Amniotic epithelial cell (primary cell): Measurements from ENCODE around the gene RYR1.

ENCODE experiments used
- DNase-seq: peaks from one replicate; pipeline ENCODE4 v3.0.0-alpha.2; 2010; ENCODE audit warnings: low read depth

The RYR1 gene

DNA sequence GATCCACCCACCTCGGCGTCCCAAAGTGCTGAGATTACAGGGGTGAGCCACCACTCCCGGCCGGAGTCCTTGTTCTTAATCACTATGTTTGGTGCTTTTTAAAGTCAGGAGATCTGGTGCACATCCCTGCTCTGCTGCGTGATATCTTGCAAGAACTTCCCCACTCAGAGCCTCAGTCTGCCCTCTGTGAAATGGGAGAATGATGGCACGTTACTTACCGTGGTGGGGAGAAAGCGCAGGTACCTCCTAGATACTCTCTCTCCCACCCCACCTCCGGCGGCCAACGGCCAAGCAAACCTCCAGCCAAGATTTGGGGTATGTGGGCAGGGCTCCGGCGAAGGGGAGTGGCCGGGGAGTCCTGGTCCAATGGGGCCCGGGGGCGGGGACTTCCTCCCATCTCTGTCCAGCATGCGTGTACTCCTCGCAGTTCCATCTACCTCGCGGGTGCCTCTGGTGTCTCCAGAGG lies at the start of gene RYR1:
Gene RYR1, plus strand, starts transcription at position 424 of the 466 bp plus-strand sequence. CDS start 139 bp downstream, outside the sequence.
- no peak for DNase-seq

DNA sequence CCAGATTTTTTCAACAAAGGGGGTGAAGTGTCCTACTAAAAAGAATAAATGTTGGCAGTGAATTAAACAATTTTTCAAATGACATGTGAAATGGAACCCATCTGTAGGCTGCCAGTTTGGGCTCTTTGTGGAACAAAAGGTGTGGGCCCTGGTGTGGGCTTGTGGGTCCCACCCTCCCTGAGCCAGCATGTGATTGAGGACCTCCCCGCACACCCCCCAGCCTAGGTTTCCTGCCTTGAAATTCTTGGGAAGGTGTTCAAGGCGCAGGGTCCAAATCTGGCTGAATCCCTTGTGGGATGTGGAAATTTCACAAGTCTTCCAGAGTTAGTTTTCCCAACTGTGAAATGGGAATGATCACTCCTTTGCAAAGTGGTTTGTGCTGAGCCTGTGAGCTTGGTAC lies 49.7 kb upstream of the RYR1 start:
- DNase-seq, result no peak

DNA sequence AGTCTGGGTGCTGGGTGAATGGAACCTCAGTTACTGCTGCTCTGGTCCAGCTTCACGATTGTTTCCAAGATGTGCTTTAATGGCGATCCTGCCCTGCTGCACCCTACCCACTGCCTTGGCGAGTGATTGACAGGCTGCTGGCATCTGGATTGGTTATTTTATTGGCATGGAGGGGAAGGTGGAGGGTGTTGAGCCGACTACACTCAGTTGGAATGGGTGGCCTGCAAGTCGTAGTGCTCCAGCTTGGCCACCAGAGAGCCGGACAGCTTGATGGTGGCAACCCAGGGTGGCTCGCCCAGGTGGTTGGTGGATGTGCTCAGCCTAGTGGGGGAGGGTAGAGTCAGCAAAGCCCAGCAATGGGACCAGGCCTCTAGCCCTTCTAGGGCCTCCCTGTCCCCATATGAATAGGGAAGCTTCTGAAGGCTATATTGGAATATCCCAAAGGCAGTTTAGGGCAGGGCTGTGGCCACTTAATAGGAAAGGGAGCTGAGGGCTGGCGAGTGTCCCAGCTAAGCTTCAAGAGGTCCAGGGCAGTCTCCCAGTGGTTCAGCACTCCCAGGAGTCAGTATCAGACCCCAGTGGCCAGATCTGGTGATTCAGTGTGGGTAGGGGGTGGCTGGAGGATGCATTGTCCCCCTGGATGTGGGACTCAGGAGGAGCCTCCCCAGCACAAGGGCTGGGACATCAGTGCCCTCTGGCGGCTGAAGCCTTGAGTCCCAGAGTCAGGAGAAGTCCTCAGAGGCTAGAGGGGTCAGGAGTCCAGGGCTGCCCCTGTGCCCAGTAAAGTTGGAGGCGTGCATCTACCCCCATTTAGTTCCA lies 49.1 kb upstream of the RYR1 start:
- DNase-seq, result peak; percentile 25

DNA sequence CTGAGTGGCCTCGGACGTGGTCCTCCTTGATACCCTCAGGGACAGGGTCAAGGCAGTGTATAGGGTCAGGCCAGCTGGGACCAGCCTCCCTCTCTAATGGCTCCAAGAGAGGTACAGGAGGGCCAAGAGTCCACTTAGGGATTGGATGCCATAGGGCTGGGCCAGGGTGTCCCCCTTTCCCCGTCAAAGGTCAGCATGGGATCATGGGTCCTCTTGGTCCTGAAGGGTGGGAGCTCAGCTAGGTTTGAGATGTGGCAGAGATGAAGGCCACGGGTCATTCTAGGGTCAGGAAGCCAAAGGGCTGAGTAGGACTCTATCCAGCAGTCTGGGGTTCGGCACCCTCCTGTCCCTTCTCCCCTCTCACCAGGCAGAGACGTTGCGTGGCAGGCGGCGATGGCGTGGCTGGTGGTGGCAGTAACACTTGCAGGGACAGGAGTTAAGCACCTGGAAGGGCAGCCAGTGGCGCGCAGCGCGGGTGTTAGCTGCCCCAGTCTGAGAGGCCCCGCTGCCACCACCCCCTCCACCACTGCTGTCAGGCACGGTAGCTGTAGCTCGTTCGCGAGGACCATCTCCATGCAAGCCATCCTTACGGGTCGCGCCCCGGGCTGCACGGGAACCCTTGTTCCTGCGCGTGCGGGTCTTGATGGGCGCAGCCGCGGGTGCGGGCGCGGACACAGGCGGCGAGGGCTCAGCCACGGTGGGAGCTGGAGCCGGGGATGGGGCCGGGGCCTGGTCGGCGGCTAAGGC lies 48.3 kb upstream of the RYR1 start:
- no peak for DNase-seq

DNA sequence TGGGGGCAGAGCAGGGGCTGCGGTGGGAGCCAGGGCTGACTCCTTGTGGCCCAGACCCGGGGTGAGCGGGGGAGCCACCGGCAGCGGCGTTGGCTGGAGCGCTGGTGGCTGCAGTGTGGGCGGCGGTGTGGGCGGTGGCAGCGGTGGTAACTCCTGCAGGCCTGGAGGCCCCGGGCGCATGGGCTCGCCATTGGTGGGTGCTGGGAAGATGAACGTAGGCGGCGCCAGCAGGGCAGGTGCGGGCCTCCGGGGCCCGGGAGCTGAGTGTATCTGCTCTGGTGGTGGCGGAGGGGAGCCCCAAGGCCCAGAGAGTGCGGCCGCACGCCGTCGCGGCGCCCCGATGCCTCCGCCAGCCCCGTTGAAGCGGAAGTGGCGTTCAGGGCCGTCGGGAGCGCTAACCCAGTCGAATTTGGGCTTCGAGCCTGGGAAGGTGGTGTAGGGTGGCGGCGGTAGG lies 47.7 kb upstream of the RYR1 start:
- no peak for DNase-seq

DNA sequence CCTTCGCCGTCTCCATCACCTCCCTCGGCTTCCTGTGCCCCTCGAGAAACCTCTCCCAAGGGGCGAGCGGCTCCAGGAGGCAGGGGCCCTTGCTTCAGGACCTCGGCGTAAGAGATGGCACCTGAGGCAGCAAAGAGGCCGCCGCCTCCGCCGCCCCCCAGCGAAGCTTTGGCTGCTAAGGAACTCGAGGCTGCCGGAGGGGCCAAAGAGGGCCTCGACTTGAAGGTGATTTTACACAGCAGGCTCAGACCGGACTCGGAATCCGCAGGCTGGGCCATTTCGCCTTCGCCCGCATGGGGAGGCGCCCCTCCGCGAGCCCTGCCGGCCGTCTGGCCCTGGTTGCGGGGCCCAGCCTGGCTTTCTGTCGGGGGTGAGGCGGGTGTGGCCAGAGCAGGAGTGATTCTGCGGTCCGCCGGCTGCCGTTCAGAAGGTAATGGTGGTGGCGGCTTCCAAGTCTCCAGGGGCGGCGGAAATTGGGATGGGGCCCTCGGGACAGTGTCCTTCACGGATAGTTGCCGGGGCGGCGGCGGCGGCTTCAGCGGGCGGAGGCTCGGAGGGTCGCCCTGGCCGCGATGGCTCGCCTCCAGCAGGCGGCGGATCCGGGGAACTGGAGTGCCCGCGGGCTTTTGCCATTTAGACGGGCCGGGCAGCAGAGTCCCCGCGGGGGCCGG lies 47.1 kb upstream of the RYR1 start:
- DNase-seq, result no peak

DNA sequence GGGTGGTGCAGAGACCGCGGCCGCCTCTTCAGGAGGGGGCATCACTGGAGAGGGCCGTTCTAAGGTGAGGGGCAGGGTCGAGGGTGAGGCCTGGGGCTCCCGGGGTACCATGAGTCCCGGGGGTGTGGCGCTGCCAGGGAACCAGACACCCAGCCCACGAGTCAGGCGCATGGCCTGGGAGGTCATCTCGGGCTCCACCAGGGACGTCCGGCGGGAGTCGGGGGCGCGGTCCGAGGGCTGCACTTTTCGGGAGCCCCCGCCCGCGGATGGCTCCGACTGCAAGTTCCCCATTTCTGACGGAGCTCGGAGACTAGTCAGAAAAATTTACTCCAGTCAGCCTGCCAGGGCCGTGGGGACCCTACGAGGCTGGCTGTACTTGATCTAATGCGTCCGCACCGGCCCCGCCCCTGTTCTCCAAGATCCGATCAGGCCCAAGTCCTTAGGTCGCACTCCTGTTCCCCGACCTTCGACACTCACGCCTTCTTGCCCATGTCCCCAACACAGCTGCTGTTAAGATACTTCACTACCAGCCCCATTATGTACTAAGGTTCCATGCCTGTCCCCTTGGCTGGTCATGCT lies 46.4 kb upstream of the RYR1 start:
- DNase-seq, result no peak

DNA sequence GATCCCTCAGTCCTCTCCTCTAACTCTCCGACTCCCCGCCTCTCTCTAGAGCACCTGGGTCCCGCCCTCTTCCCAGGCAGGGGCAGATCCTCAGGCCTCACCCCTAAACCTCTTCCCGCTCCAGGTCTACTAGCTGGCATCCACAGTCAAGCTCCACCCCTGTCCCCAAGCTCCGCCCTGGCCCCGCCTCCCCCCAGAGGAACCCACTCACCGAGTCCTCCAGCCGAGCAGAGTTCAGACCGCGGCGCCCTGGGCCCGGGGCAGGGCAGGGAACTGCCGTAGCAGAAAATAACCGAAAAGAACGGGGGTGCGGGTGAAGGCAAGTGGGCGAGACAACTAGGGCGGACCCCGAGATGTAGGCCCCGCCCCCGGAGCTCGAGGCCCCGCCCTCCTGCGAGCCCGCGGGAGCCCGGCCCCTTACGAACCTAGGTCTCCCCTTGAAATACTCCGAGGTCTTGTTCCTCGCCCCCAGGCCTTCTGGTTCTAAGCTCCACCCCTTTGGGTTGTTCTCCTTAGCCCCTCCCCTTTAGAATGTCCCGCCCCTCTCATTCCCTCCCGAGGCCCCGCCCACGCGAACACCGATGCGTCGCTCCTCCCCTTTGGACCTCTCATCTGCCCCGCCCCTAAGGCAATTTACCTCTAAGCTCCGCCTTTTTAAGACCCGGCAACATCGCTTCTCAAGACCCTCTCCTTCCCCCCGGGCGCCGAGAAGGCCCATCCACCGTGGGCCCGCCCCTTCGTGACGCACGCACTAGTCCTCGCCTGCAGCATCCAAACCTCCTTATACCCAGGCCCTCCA lies 45.7 kb upstream of the RYR1 start, which contains the start of gene GGN:
Gene GGN, minus strand, starts transcription at position 485 of the 799 bp plus-strand sequence. CDS start 773 bp downstream, outside the sequence.
- peak; percentile 89 for DNase-seq

DNA sequence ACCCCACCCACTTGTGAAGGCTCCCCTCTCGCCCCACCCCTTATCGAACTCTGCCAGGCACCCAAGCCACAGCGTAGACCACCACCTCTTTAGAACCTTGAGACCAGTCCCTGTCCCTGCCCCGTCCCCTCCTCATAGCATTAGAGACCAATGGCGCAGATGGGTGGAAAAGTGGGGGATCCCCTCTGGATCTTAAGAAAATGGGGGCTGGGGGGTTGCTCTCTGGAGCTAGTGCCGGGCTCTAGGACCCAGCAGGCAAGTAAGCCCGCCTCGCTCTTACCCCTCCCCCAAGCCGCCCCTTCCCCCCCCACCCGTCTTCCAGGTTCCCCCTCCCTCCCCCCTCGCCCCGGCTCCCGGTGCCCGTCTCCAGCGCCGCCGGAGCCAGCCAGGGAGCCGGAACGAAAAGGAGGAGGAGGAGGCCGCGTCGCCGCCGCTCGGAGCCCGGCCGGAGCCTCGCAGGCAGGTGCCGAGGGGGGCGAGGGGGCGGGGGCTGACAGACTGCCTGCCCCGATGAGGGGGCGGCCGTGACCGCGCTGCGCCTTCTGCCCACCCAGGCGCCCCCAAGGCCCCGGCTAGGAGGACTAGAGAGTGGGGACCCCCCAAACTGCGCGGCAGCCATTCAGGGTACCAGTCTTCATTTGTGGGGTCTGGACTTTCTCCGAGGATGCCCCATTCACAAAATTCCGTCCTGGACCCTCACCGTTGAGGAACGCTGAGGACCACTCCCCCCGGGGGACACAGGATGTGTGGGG lies 45.0 kb upstream of the RYR1 start, which contains the start of gene SPRED3:
Gene SPRED3, plus strand, starts transcription at position 349 of the 752 bp plus-strand sequence. CDS start 1,606 bp downstream, outside the sequence.
- peak; percentile 68 for DNase-seq

DNA sequence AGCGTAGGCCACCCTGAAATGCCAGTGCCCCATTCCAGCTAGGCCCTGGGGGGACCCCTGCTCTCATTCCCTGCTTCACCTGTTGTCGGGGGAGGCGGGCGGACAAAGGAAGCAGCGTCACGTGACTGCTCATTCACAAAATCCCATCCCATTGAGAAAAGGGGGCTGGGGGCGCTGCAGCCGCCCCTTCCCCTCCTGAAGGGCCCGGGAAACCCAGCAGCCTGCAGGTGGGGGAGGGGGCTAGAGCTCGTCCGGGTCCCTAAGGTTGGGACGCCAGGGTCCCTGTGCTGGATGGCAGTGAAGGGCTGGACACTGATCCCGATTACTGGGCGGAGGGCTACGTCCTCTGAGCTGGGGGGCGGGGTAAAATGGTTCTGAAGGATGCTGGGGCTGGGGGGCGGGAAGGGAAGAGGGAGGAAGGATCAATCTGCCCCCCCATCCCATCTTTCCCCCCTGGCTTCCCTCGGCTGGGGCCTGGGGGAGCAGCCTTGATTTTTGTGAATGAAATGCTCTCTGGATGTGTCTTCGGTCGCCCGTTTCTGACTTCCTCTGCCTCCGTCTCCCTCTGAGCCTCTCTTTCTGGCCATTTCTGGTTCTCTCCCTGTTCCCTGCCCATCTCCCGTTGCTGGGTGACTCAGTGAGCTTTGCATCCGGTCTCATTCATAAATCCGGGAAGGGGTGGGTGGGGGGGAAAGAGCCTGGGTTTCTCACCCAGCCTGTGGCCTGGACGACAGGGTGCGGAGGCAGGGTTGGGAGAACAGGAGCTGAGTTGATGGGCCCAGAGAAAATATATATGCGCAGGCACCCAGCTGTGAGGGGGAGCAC lies 44.2 kb upstream of the RYR1 start:
- DNase-seq, result peak; percentile 68

DNA sequence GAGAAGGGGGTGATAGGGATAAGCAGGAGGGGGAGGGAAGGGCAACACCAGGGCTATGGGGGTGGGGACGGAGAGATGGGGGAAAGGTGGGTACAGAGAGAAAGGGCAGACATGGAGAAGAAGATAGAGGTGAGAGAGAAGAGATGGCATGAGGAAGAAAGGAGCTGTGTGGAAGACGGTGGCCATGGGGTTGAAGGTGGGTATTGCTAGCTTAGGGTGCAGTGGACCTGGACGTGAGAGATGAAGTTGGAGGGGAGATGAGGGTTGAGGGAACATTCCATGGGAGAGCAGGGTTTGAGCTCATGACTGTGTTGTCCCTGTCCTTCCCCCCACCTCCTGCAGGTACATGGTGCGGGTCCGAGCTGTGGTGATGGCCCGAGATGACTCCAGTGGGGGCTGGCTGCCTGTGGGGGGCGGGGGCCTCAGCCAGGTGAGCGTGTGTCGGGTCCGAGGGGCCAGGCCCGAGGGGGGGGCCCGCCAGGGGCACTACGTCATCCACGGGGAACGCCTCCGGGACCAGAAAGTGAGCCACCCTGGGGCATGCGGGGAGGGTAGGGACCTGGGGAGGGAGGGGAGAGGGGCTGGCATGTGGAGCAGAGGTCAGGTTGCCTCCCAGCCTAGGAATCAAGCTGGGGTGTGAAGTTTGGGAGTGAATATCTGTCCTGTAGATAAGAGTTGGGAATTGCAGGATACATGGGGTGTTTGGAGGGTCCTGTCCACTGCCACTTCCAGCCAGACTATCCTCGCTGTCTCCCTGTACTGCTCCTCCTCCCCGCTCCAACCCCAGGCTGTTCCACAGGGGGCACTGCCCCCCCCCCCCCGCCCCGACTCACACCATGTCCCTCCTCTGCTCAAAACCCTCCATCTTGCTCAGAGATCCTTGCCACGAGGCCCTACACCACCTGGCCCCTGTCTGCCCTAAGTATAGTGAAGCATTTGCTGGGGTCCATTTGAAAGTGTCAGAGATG lies 43.2 kb upstream of the RYR1 start:
- DNase-seq, result no peak

DNA sequence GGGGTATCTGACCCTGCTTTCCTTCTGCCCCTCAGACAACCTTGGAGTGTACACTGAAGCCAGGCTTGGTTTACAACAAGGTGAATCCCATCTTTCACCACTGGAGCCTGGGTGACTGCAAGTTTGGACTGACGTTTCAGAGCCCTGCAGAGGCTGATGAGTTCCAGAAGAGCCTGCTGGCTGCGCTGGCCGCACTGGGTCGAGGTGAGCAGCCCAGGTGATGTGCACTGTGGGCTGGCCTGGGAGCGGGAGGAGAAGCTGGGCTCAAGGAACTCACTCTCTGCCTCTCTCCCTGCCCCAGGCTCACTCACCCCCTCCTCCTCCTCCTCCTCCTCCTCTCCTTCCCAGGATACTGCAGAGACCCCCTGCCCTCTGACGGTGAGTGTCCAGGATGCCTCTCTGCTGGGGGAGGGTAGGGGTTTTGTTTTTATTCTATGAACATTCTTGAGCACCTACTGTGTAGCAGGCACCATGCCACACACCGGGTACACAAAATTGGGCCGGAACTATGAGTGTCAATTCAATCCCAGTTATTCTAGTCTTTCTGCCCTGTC lies 41.5 kb upstream of the RYR1 start:
- no peak for DNase-seq

DNA sequence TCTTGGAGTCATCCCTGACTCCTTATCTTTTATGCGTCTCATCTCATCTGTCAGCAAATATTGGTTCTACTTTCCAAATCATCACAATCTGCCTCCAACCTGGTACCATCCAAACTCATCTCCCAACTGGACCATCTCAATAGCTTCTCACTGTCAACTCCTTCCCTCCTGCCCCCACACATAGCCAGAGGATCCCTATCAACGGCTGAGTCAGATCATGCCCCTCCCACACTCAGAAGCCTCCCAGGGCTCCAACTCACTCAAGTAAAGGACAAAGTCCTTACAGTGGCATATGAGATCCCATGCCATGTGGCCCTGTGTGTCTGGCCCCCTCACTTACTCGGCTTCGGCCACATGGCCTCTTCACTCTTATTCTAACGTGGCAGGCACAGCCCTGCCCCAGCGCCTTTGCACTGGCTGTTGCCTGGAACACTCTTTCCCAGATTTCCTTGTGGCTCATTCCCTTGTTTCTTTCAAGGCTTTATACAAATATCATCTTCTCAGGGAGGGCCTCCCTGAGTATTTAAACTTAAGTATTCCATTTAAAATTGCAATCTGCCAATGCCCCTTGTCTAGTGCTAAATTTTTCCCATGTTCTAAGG lies 40.7 kb upstream of the RYR1 start:
- peak; percentile 69 for DNase-seq

DNA sequence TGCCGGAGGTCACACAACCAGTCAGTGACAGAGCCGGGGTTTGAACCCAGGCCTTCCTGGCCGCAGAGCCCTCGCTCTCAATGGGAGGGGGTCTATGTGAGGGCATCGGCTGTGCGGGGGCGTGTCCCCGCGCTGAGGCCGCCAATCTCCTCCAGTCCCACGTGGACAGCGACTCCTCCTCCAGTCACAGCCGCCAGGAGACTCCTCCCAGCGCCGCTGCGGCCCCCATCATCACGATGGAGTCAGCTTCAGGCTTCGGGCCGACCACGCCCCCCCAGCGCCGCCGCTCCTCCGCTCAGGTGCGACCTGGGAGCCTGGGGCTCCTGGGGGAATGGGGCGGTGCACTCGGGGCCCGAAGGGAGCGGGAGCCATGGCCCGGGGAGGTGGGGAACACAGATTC lies 39.0 kb upstream of the RYR1 start:
- DNase-seq, result peak; percentile 45

DNA sequence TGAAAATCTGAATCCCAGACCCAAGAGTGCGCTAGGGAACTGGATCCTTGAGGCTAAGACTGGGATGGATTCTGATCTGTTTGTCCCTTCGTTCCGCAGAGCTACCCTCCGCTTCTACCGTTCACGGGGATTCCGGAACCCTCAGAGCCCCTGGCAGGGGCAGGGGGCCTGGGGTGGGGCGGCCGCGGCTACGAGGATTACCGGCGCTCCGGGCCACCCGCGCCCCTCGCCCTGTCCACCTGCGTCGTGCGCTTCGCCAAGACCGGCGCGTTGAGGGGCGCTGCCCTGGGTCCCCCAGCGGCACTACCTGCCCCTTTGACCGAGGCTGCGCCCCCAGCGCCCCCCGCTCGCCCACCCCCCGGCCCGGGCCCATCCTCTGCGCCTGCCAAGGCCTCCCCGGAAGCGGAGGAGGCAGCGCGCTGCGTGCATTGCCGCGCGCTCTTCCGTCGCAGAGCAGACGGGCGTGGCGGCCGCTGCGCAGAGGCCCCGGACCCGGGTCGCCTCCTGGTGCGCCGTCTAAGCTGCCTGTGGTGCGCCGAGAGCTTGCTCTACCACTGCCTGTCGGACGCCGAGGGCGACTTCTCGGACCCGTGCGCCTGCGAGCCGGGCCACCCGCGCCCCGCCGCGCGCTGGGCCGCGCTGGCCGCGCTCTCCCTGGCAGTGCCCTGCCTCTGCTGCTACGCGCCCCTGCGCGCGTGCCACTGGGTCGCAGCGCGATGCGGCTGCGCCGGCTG lies 37.9 kb upstream of the RYR1 start:
- no peak for DNase-seq

DNA sequence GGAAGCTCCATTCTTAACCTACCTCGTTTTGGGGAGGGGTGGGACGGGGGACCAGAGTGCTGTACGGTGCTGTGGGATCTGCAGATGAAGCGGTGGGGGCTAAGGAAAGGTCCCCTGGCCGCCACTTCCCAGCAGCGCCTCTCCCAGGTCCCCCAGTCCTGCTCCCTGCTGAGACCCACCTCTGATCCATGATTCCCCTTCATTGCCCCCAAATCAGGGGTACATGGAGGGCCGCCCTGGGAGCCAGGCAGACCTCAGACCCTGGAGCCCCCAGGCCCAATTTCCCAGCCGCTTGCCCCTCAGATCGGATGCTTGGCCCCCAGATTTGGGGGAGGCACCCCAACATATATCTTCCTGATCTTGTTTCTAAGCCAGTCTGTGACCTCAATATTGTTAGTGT lies 34.4 kb upstream of the RYR1 start:
- DNase-seq, result no peak

DNA sequence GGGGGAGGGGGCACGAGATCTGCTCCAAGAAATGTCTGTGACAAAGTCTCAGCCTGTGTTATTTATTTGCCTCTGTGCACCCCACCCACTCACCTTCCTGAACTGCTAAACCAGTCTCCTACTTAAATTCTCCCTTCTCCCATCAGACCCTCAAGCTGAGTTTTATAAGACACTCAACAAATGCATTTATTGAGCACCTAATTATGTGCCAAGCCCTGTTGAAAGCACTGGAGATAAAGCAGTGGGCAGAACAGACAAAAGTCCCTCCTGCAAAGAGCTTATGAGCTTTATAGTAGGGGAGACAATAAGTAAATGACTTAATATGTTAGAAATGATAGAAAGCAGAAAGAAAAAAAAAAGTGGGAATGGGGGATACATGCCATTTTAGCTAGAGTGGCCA lies 34.0 kb upstream of the RYR1 start:
- DNase-seq, result no peak
